Measurements from ENCODE around the gene SLC29A3.

Gene SLC29A3

DNA sequence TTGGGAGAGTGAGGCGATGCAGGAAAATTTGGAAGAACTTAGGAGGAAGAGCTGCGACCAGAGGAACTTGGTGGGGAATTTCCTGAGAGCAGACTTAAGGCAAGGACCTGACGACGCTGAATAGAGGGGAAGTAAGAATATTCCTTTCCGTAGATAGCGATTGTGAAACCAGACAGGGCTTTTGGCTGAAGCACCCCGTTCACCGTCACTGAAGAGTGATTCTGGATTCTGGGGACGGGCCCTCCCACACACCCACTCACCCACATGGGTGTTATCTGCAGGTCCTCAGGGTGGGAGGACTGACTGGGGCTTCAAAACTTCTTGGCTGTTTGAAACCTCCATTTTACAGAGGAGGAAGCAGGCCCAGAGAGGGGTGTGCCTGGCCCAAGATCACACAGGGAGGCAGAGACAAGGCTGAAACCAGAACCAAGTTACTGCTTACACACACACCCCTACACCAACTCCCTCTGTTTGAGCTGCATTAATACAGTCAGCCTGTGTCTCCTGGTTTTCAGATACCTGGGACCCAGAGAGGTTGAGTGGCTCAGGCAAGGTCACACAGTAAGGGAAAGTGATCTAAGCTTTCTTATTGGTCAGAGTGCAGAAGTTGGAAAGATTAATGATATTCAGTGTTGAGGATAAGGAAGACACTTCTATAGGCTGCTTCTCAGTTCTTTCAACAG lies 40.4 kb downstream of the SLC29A3 start:
- Histone ChIP-seq H4K91ac (ENCODE audit: low read depth, low read length, poor library complexity) (no peak overlapping the region), H3K36me3 (replicated peaks in 1 of 2; ENCODE audit: control insufficient read depth in 2 of 2, insufficient read depth in 2 of 2, low read length in 2 of 2) (no peaks in the 10 kb centered on the region), H3K4me2 (ENCODE audit: insufficient read depth, low read length, poor library complexity, severe bottlenecking) (no peak overlapping the region), H2BK15ac (ENCODE audit: low read length) (no peak overlapping the region), H2BK120ac (ENCODE audit: low read depth, low read length) (no peak overlapping the region), H3K4me3 (ENCODE audit: low read length in 2 of 2) (no peak overlapping the region), H2AK5ac (ENCODE audit: low read depth, low read length) (no peak overlapping the region), H3K18ac (ENCODE audit: low read length) (no peak overlapping the region), H3K4ac (ENCODE audit: low read length) (no peak overlapping the region), H3K4me1 (ENCODE audit: control insufficient read depth in 2 of 2, insufficient read depth in 1 of 2, low read depth in 1 of 2, low read length in 2 of 2) (peaks cover 0 to 1% of the 10 kb centered on the region in 2 donors), H3K9ac (ENCODE audit: low read depth, low read length, poor library complexity) (no peak overlapping the region), H3K14ac (ENCODE audit: low read length) (no peak overlapping the region), H2AFZ (ENCODE audit: low read length) (no peak overlapping the region), H2BK12ac (ENCODE audit: low read length) (no peak overlapping the region), H3K23ac (ENCODE audit: low read depth, low read length, poor library complexity) (no peak overlapping the region), H4K8ac (ENCODE audit: low read depth, low read length) (no peak overlapping the region), H3K27ac (replicated peaks; ENCODE audit: low read length) (no peak overlapping the region), H3K9me3 (replicated peaks in 1 of 2; ENCODE audit: control insufficient read depth in 2 of 2, insufficient read depth in 1 of 2, low read depth in 1 of 2, low read length in 2 of 2) (no peaks in the 10 kb centered on the region), H2BK5ac (ENCODE audit: low read length) (no peak overlapping the region), H3K79me1 (ENCODE audit: low read depth, low read length) (no peaks in the 10 kb centered on the region), H3K27me3 (ENCODE audit: control insufficient read depth in 3 of 3, insufficient read depth in 3 of 3, low read depth in 1 of 3, low read length in 3 of 3) (no peaks in the 10 kb centered on the region)
- WGBS, 2 donors (ENCODE audit: extremely low coverage in 2 of 2, insufficient read length in 2 of 2, insufficient replicate concordance in 1 of 2) = no CpG with 5 or more reads among the region's 9 CpGs
- no peak for DNase-seq (ENCODE audit: low spot score)

DNA sequence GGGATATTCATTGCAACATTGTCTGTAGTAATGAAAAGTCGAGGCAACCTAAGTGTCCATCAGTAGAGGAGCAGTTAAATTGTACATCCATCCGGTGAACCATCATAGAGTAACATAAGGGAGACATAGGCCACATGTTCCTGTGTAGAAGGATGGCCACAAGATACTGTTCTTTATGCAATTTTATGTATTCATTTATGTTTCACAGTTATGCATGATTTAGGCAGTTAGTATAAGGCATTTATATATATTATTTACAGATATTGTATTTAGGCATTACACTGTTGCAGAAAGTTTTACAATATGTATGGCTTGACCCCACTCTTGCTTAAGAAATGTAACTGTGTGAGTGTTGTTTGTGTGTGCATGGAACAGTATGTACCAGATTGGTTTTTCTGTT lies 41.7 kb downstream of the SLC29A3 start:
- no peaks in the 10 kb centered on the region for H3K36me3 ChIP-seq (replicated peaks in 1 of 2; ENCODE audit: control insufficient read depth in 2 of 2, insufficient read depth in 2 of 2, low read length in 2 of 2)
- H2BK120ac ChIP-seq (ENCODE audit: low read depth, low read length) = no peak overlapping the region
- no peak overlapping the region for H3K27ac ChIP-seq (replicated peaks; ENCODE audit: low read length)
- H3K27me3 ChIP-seq (ENCODE audit: control insufficient read depth in 3 of 3, insufficient read depth in 3 of 3, low read depth in 1 of 3, low read length in 3 of 3) = no peaks in the 10 kb centered on the region
- H4K8ac ChIP-seq (ENCODE audit: low read depth, low read length) = no peak overlapping the region
- WGBS, 2 donors (ENCODE audit: extremely low coverage in 2 of 2, insufficient read length in 2 of 2, insufficient replicate concordance in 1 of 2) = no CpG with 5 or more reads among the region's 2 CpGs
- no peak overlapping the region for H2AFZ ChIP-seq (ENCODE audit: low read length)
- no peak overlapping the region for H3K4me3 ChIP-seq (ENCODE audit: low read length in 2 of 2)
- H2BK5ac ChIP-seq (ENCODE audit: low read length) = no peak overlapping the region
- H3K9me3 ChIP-seq (replicated peaks in 1 of 2; ENCODE audit: control insufficient read depth in 2 of 2, insufficient read depth in 1 of 2, low read depth in 1 of 2, low read length in 2 of 2) = no peaks in the 10 kb centered on the region
- no peak overlapping the region for H2BK12ac ChIP-seq (ENCODE audit: low read length)
- H3K4ac ChIP-seq (ENCODE audit: low read length) = no peak overlapping the region
- no peak overlapping the region for H2BK15ac ChIP-seq (ENCODE audit: low read length)
- H4K91ac ChIP-seq (ENCODE audit: low read depth, low read length, poor library complexity) = no peak overlapping the region
- H3K9ac ChIP-seq (ENCODE audit: low read depth, low read length, poor library complexity) = no peak overlapping the region
- H3K4me1 ChIP-seq (ENCODE audit: control insufficient read depth in 2 of 2, insufficient read depth in 1 of 2, low read depth in 1 of 2, low read length in 2 of 2) = peaks cover 0 to 1% of the 10 kb centered on the region in 2 donors
- H3K79me1 ChIP-seq (ENCODE audit: low read depth, low read length) = no peaks in the 10 kb centered on the region
- H3K4me2 ChIP-seq (ENCODE audit: insufficient read depth, low read length, poor library complexity, severe bottlenecking) = no peak overlapping the region
- H3K14ac ChIP-seq (ENCODE audit: low read length) = no peak overlapping the region
- DNase-seq (ENCODE audit: low spot score) = no peak
- no peak overlapping the region for H3K23ac ChIP-seq (ENCODE audit: low read depth, low read length, poor library complexity)
- H3K18ac ChIP-seq (ENCODE audit: low read length) = no peak overlapping the region
- no peak overlapping the region for H2AK5ac ChIP-seq (ENCODE audit: low read depth, low read length)

DNA sequence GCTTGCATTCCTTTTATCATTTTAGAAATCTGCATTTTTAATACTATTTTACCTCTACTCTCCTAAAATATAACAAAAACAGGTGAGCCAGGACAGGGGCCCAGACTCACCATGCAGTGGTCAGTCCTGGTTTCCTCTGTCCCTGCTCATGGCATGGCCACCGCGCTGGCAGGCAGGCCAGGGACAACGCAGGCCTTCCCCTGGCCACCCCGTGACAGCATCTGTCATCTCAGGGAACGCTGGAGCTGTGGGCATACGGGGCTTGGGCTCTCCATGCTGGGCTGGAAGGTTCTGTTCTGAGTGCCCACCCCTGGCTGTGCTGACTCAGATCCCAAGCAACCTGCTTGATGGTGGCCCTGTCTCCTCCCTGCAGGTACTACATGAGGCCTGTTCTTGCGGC lies 42.5 kb downstream of the SLC29A3 start:
- Histone ChIP-seq H3K9ac (ENCODE audit: low read depth, low read length, poor library complexity) (peak overlapping the region; percentile 31), H3K27ac (replicated peaks; ENCODE audit: low read length) (no peak overlapping the region), H3K4ac (ENCODE audit: low read length) (no peak overlapping the region), H3K18ac (ENCODE audit: low read length) (no peak overlapping the region), H2BK15ac (ENCODE audit: low read length) (no peak overlapping the region), H2BK5ac (ENCODE audit: low read length) (no peak overlapping the region), H3K9me3 (replicated peaks in 1 of 2; ENCODE audit: control insufficient read depth in 2 of 2, insufficient read depth in 1 of 2, low read depth in 1 of 2, low read length in 2 of 2) (no peaks in the 10 kb centered on the region), H3K14ac (ENCODE audit: low read length) (peak overlapping the region; percentile 90), H2BK120ac (ENCODE audit: low read depth, low read length) (no peak overlapping the region), H3K36me3 (replicated peaks in 1 of 2; ENCODE audit: control insufficient read depth in 2 of 2, insufficient read depth in 2 of 2, low read length in 2 of 2) (no peaks in the 10 kb centered on the region), H2AFZ (ENCODE audit: low read length) (no peak overlapping the region), H3K27me3 (ENCODE audit: control insufficient read depth in 3 of 3, insufficient read depth in 3 of 3, low read depth in 1 of 3, low read length in 3 of 3) (no peaks in the 10 kb centered on the region), H3K4me2 (ENCODE audit: insufficient read depth, low read length, poor library complexity, severe bottlenecking) (no peak overlapping the region), H3K79me1 (ENCODE audit: low read depth, low read length) (no peaks in the 10 kb centered on the region), H4K8ac (ENCODE audit: low read depth, low read length) (no peak overlapping the region), H4K91ac (ENCODE audit: low read depth, low read length, poor library complexity) (no peak overlapping the region), H3K4me1 (ENCODE audit: control insufficient read depth in 2 of 2, insufficient read depth in 1 of 2, low read depth in 1 of 2, low read length in 2 of 2) (peaks cover 0 to 1% of the 10 kb centered on the region in 2 donors), H3K4me3 (ENCODE audit: low read length in 2 of 2) (no peak overlapping the region), H3K23ac (ENCODE audit: low read depth, low read length, poor library complexity) (no peak overlapping the region), H2BK12ac (ENCODE audit: low read length) (no peak overlapping the region), H2AK5ac (ENCODE audit: low read depth, low read length) (no peak overlapping the region)
- WGBS, 2 donors (ENCODE audit: extremely low coverage in 2 of 2, insufficient read length in 2 of 2, insufficient replicate concordance in 1 of 2) = no CpG with 5 or more reads among the region's 7 CpGs
- DNase-seq (ENCODE audit: low spot score) = no peak

DNA sequence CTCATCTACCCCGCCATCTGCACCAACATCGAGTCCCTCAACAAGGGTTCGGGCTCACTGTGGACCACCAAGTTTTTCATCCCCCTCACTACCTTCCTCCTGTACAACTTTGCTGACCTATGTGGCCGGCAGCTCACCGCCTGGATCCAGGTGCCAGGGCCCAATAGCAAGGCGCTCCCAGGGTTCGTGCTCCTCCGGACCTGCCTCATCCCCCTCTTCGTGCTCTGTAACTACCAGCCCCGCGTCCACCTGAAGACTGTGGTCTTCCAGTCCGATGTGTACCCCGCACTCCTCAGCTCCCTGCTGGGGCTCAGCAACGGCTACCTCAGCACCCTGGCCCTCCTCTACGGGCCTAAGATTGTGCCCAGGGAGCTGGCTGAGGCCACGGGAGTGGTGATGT lies 43.1 kb downstream of the SLC29A3 start:
- Histone ChIP-seq H4K8ac (ENCODE audit: low read depth, low read length) (no peak overlapping the region), H3K4ac (ENCODE audit: low read length) (no peak overlapping the region), H3K36me3 (replicated peaks in 1 of 2; ENCODE audit: control insufficient read depth in 2 of 2, insufficient read depth in 2 of 2, low read length in 2 of 2) (no peaks in the 10 kb centered on the region), H3K4me1 (ENCODE audit: control insufficient read depth in 2 of 2, insufficient read depth in 1 of 2, low read depth in 1 of 2, low read length in 2 of 2) (peaks cover 0 to 1% of the 10 kb centered on the region in 2 donors), H2AK5ac (ENCODE audit: low read depth, low read length) (no peak overlapping the region), H3K9me3 (replicated peaks in 1 of 2; ENCODE audit: control insufficient read depth in 2 of 2, insufficient read depth in 1 of 2, low read depth in 1 of 2, low read length in 2 of 2) (no peaks in the 10 kb centered on the region), H2BK15ac (ENCODE audit: low read length) (no peak overlapping the region), H3K27ac (replicated peaks; ENCODE audit: low read length) (no peak overlapping the region), H3K9ac (ENCODE audit: low read depth, low read length, poor library complexity) (no peak overlapping the region), H3K4me2 (ENCODE audit: insufficient read depth, low read length, poor library complexity, severe bottlenecking) (no peak overlapping the region), H3K79me1 (ENCODE audit: low read depth, low read length) (no peaks in the 10 kb centered on the region), H4K91ac (ENCODE audit: low read depth, low read length, poor library complexity) (no peak overlapping the region), H2BK5ac (ENCODE audit: low read length) (no peak overlapping the region), H3K4me3 (ENCODE audit: low read length in 2 of 2) (no peak overlapping the region), H3K27me3 (ENCODE audit: control insufficient read depth in 3 of 3, insufficient read depth in 3 of 3, low read depth in 1 of 3, low read length in 3 of 3) (no peaks in the 10 kb centered on the region), H3K18ac (ENCODE audit: low read length) (no peak overlapping the region), H3K23ac (ENCODE audit: low read depth, low read length, poor library complexity) (peak overlapping the region; percentile 48), H2BK120ac (ENCODE audit: low read depth, low read length) (no peak overlapping the region), H2BK12ac (ENCODE audit: low read length) (no peak overlapping the region), H2AFZ (ENCODE audit: low read length) (no peak overlapping the region), H3K14ac (ENCODE audit: low read length) (peak overlapping the region; percentile 59)
- WGBS, 2 donors (ENCODE audit: extremely low coverage in 2 of 2, insufficient read length in 2 of 2, insufficient replicate concordance in 1 of 2) = no CpG with 5 or more reads among the region's 16 CpGs
- no peak for DNase-seq (ENCODE audit: low spot score)
